ENCODE measurements around the gene NDRG2. TPM values are rescaled to one million over a fixed set of nuclear protein-coding genes. Genes with fewer than 3 reads are reported as not detected.

Gene NDRG2
- total and polyA plus RNA-seq, 2 donors (not counting 1 experiment from before 2014, with no cell fraction given) = 0.32 to 0.50 TPM

DNA sequence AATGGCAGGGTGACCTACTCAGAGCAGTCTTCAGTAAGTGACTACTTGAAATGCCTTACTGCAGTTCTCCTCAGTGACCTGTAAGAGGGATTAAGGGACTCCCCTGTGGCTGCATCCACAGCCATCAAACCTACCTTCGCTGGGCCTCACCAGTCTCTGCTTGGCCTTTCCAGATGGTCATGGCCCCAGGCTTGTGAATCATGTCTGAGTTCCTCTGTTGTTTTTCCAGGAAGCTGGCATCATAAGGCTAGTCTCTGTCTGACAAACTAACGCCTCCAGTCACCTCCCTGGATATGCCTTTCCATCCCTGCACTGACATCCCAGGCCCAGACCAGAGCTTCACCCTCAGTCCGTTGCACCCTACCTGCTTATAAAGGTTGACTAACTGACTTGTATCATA is 55.5 kb downstream of the NDRG2 start:
- Histone ChIP-seq H3K9me3 (ENCODE audit: control insufficient read depth, insufficient read depth, low read depth, low read length) (no peaks in the 10 kb centered on the region), H3K27me3 (ENCODE audit: control insufficient read depth, insufficient read depth, low read length) (peaks cover 11% of the 10 kb centered on the region), H3K4me3 (replicated peaks in 1 of 4; ENCODE audit: control extremely low read depth in 1 of 4, insufficient read depth in 1 of 4, low read depth in 3 of 4, low read length in 4 of 4) (no peak overlapping the region), H3K4me2 (ENCODE audit: extremely low read depth, insufficient read depth, low read length) (no peak overlapping the region), H3K36me3 (ENCODE audit: control insufficient read depth, insufficient read depth, low read length) (no peaks in the 10 kb centered on the region), H3K4me1 (ENCODE audit: control insufficient read depth, extremely low read depth, insufficient read depth, low read length) (peaks cover 2% of the 10 kb centered on the region), H4K20me1 (ENCODE audit: control insufficient read depth, extremely low read depth, insufficient read depth, low read length) (no peaks in the 10 kb centered on the region), H3K27ac (ENCODE audit: insufficient read depth, low read length) (no peak overlapping the region), H3K9ac (ENCODE audit: insufficient read depth, low read length) (no peak overlapping the region), H3K79me2 (ENCODE audit: control insufficient read depth, insufficient read depth, low read length) (no peaks in the 10 kb centered on the region), H2AFZ (ENCODE audit: low read length) (no peak overlapping the region)
- no peak for TF ChIP-seq EZH2 (IDR thresholded peaks at IDR 0.05; ENCODE audit: low read length, missing control alignments)
- TF ChIP-seq, protein P1, sequence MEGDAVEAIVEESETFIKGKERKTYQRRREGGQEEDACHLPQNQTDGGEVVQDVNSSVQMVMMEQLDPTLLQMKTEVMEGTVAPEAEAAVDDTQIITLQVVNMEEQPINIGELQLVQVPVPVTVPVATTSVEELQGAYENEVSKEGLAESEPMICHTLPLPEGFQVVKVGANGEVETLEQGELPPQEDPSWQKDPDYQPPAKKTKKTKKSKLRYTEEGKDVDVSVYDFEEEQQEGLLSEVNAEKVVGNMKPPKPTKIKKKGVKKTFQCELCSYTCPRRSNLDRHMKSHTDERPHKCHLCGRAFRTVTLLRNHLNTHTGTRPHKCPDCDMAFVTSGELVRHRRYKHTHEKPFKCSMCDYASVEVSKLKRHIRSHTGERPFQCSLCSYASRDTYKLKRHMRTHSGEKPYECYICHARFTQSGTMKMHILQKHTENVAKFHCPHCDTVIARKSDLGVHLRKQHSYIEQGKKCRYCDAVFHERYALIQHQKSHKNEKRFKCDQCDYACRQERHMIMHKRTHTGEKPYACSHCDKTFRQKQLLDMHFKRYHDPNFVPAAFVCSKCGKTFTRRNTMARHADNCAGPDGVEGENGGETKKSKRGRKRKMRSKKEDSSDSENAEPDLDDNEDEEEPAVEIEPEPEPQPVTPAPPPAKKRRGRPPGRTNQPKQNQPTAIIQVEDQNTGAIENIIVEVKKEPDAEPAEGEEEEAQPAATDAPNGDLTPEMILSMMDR (conservative IDR thresholded peaks at IDR 0.05 in 1 of 2, IDR thresholded peaks at IDR 0.05 in 1 of 2; ENCODE audit: low read depth in 1 of 2, low read length in 2 of 2) = no peak
- DNase-seq (ENCODE audit: low read depth in 2 of 2) = no peak

Other genes with a start within 250 kb of the NDRG2 start
- gene RNASE6, start 243.8 kb downstream of the NDRG2 start, total RNA-seq = not detected in 2 replicates
- not detected in 2 replicates for gene RNASE6, start 243.8 kb downstream of the NDRG2 start, polyA plus RNA-seq
- not detected in 2 replicates for gene RNASE1, start 222.2 kb downstream of the NDRG2 start, total RNA-seq
- not detected in 2 replicates for gene RNASE1, start 222.2 kb downstream of the NDRG2 start, polyA plus RNA-seq
- gene RNASE3, start 133.7 kb downstream of the NDRG2 start, total RNA-seq = not detected in 2 replicates
- gene RNASE3, start 133.7 kb downstream of the NDRG2 start, polyA plus RNA-seq = not detected in 2 replicates
- not detected in 2 replicates for gene RNASE2, start 69.6 kb downstream of the NDRG2 start, total RNA-seq
- not detected in 2 replicates for gene RNASE2, start 69.6 kb downstream of the NDRG2 start, polyA plus RNA-seq
- gene METTL17, start 35.1 kb downstream of the NDRG2 start, total RNA-seq = 28.4 and 31.6 TPM in 2 replicates
- gene METTL17, start 35.1 kb downstream of the NDRG2 start, polyA plus RNA-seq = 47.7 and 48.5 TPM in 2 replicates
- 0.17 and 0.26 TPM in 2 replicates for gene SLC39A2, start 25.8 kb downstream of the NDRG2 start, total RNA-seq
- not detected in 2 replicates for gene SLC39A2, start 25.8 kb downstream of the NDRG2 start, polyA plus RNA-seq
- not detected in 2 replicates for gene TPPP2, start 5.2 kb upstream of the NDRG2 start, total RNA-seq
- not detected in 2 replicates for gene TPPP2, start 5.2 kb upstream of the NDRG2 start, polyA plus RNA-seq
- not detected in 2 replicates for gene RNASE13, start 9.7 kb upstream of the NDRG2 start, total RNA-seq
- gene RNASE13, start 9.7 kb upstream of the NDRG2 start, polyA plus RNA-seq = not detected in 2 replicates
- not detected in 2 replicates for gene RNASE7, start 17.3 kb upstream of the NDRG2 start, total RNA-seq
- not detected in 2 replicates for gene RNASE7, start 17.3 kb upstream of the NDRG2 start, polyA plus RNA-seq
- not detected in 2 replicates for gene RNASE8, start 32.8 kb upstream of the NDRG2 start, total RNA-seq
- gene RNASE8, start 32.8 kb upstream of the NDRG2 start, polyA plus RNA-seq = not detected in 2 replicates
- gene ARHGEF40, start 45.2 kb upstream of the NDRG2 start, total RNA-seq = 23.6 and 24.7 TPM in 2 replicates
- 18.2 and 34.6 TPM in 2 replicates for gene ARHGEF40, start 45.2 kb upstream of the NDRG2 start, polyA plus RNA-seq
- 3.9 and 4.6 TPM in 2 replicates for gene ZNF219, start 73.6 kb upstream of the NDRG2 start, total RNA-seq
- gene ZNF219, start 73.6 kb upstream of the NDRG2 start, polyA plus RNA-seq = 2.2 and 2.4 TPM in 2 replicates
- not detected in 2 replicates for gene TMEM253, start 76.0 kb upstream of the NDRG2 start, total RNA-seq
- gene TMEM253, start 76.0 kb upstream of the NDRG2 start, polyA plus RNA-seq = 0.05 and 0.11 TPM in 2 replicates
- not detected in 2 replicates for gene OR5AU1, start 131.0 kb upstream of the NDRG2 start, total RNA-seq
- gene OR5AU1, start 131.0 kb upstream of the NDRG2 start, polyA plus RNA-seq = not detected in 2 replicates
- gene HNRNPC, start 244.4 kb upstream of the NDRG2 start, total RNA-seq = 671 and 885 TPM in 2 replicates
- 543 and 766 TPM in 2 replicates for gene HNRNPC, start 244.4 kb upstream of the NDRG2 start, polyA plus RNA-seq

Data from fibroblast of lung (primary cell).